Cardiac fibroblast (primary cell): ENCODE results near the gene DIABLO.
A peak's percentile ranks its signal among the peaks of the same experiment; 100 is the strongest.

Experiments
- DNase-seq, 2 donors: peaks; one replicate each; pipeline versions ENCODE4 v3.0.0 to v3.0.0-alpha.2; 2010; ENCODE audit warnings: low read depth in 2 of 2
- H3K4me3 ChIP-seq, 2 donors: replicated peaks in 1 of 2; 1 replicate in 1 of 2; 2 replicates in 1 of 2; pipeline ENCODE4 v1.5.1; 2011; ENCODE audit warnings: low read depth in 2 of 2, low read length in 2 of 2, mild to moderate bottlenecking in 2 of 2, moderate library complexity in 1 of 2
- CTCF ChIP-seq: IDR thresholded peaks from one replicate; pipeline ENCODE4 v1.5.1; 2011; ENCODE audit warnings: low read depth, mild to moderate bottlenecking, low read length, inconsistent platforms

DIABLO gene

GRCh38 chr12:122174155-122174845 lies 51.6 kb downstream of the DIABLO start, which contains the start of gene IL31:
Gene IL31 (minus strand): TSS chr12:122174221. CDS start chr12:122174172, 49 bp downstream.
- no peak within 1 kb of the TSS for H3K4me3 ChIP-seq
- TF ChIP-seq CTCF = no peak
- DNase-seq = no peak

GRCh38 chr12:122172262-122172939 lies 53.5 kb downstream of the DIABLO start:
- H3K4me3 ChIP-seq = no peak overlapping the region
- TF ChIP-seq CTCF = no peak
- DNase-seq = no peak

GRCh38 chr12:122171399-122171798 lies 54.5 kb downstream of the DIABLO start:
- TF ChIP-seq CTCF = no peak
- no peak overlapping the region for H3K4me3 ChIP-seq
- no peak for DNase-seq

- DNase-seq = no peak
Observed at GRCh38 chr12:122168492-122168891, 57.4 kb downstream of the DIABLO start.

GRCh38 chr12:122167356-122167925 lies 58.4 kb downstream of the DIABLO start:
- no peak for TF ChIP-seq CTCF
- peak in 1 of 2 donors; percentile 20 for DNase-seq
- H3K4me3 ChIP-seq = no peak overlapping the region

More at GRCh38 chr12:122168492-122168891, 57.4 kb downstream of the DIABLO start:
- H3K4me3 ChIP-seq = no peak overlapping the region
- TF ChIP-seq CTCF = no peak

GRCh38 chr12:122166422-122167349 lies 59.2 kb downstream of the DIABLO start:
- H3K4me3 ChIP-seq = no peak overlapping the region
- TF ChIP-seq CTCF = no peak
- no peak for DNase-seq
